AG04450 (cell line): ENCODE results near the gene ZSWIM8. TPM values are rescaled to one million over a fixed set of nuclear protein-coding genes. Genes with fewer than 3 reads are reported as not detected.
"Not testable (repeated sequence)": the region's sequence is repeated elsewhere in the genome, so short reads cannot be mapped to it uniquely, and the experiment has no call there.

Source experiments
- CTCF ChIA-PET: fragments of 300-600, 350-600 bp; formaldehyde crosslinking; extraction: SDS; loops from one replicate; lab custom pipeline; 2022; ENCODE audit warnings: antibody characterized with exemption, inconsistent platforms; lab: Charles Lee
- POLR2A ChIA-PET: fragments of 350-600 bp; formaldehyde crosslinking; extraction: SDS; loops from one replicate; lab custom pipeline; 2021; ENCODE audit warnings: antibody characterized with exemption, inconsistent platforms; lab: Yijun Ruan, JAX
- DNase-seq: peaks from one replicate; pipeline ENCODE4 v3.0.0-alpha.2; 2011; ENCODE audit warnings: low read depth, low spot score
- H3K27ac ChIP-seq: one replicate; pipeline ENCODE4 v1.5.1; 2012; ENCODE audit warnings: low read depth, low read length, control low read depth
- H3K27me3 ChIP-seq: one replicate; pipeline ENCODE4 v1.6.0; 2012; ENCODE audit warnings: low read length; ENCODE audit not compliant: control insufficient read depth, insufficient read depth
- H3K4me3 ChIP-seq: 2 replicates; pipeline ENCODE4 v1.5.1; 2011; ENCODE audit warnings: mild to moderate bottlenecking, low read depth, low read length, control low read depth
- H3K9me3 ChIP-seq: 2 replicates; pipeline ENCODE4 v1.5.1; 2012; ENCODE audit warnings: low read length; ENCODE audit not compliant: control insufficient read depth, insufficient read depth
- polyA minus RNA-seq: library from RNA; depleted of rRNA, polyadenylated mRNA; stranded (reverse); fragments of >200 nt; gene quantifications from 2 replicates; pipeline ENCODE4 v1.2.3, GENCODE V29; 2011; rRNA and poly(A)+ RNA removed
- polyA plus RNA-seq: library from polyadenylated mRNA; depleted of rRNA; stranded (reverse); fragments of >200 nt; gene quantifications from 2 replicates; pipeline ENCODE4 v1.2.3, GENCODE V29; 2011; rRNA removed
- TF ChIP-seq, protein P1 (sequence below): IDR thresholded peaks from 2 replicates; pipeline ENCODE4 v1.5.1; 2011; ENCODE audit warnings: low read depth, low read length, control low read depth, inconsistent platforms

ZSWIM8 gene
- polyA plus RNA-seq (44.2 and 58.3 TPM in 2 replicates), polyA minus RNA-seq (85.9 and 106 TPM in 2 replicates)

GRCh38 chr10:73785211-73785720 is at the start of gene ZSWIM8:
ZSWIM8 (plus strand) TSS chr10:73785606; CDS start chr10:73785879, 273 bp downstream.
- Histone ChIP-seq H3K9me3 (peaks cover 4% of the 10 kb centered on the region; the same call in 1 of the 2 replicates), H3K27me3 (no peaks in the 10 kb centered on the region), H3K27ac (peak within 1 kb of the TSS; percentile 74), H3K4me3 (peak within 1 kb of the TSS; percentile 83)
- DNase-seq: peak; percentile 84
- ChIA-PET POLR2A (interaction anchor here (1.2 to 1.6 kb wide), 2 partner anchors 10 to 13 kb away, joined by 5 to 6 read pairs; a partner anchor contains a TSS), CTCF (no interaction called here)
- TF ChIP-seq, protein P1, sequence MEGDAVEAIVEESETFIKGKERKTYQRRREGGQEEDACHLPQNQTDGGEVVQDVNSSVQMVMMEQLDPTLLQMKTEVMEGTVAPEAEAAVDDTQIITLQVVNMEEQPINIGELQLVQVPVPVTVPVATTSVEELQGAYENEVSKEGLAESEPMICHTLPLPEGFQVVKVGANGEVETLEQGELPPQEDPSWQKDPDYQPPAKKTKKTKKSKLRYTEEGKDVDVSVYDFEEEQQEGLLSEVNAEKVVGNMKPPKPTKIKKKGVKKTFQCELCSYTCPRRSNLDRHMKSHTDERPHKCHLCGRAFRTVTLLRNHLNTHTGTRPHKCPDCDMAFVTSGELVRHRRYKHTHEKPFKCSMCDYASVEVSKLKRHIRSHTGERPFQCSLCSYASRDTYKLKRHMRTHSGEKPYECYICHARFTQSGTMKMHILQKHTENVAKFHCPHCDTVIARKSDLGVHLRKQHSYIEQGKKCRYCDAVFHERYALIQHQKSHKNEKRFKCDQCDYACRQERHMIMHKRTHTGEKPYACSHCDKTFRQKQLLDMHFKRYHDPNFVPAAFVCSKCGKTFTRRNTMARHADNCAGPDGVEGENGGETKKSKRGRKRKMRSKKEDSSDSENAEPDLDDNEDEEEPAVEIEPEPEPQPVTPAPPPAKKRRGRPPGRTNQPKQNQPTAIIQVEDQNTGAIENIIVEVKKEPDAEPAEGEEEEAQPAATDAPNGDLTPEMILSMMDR: 0 out of 2 replicates have a peak, but pooled peaks have one; percentile 5

GRCh38 chr10:73740501-73741254 is 44.7 kb upstream of the ZSWIM8 start:
- not testable (repeated sequence) for DNase-seq

DNA sequence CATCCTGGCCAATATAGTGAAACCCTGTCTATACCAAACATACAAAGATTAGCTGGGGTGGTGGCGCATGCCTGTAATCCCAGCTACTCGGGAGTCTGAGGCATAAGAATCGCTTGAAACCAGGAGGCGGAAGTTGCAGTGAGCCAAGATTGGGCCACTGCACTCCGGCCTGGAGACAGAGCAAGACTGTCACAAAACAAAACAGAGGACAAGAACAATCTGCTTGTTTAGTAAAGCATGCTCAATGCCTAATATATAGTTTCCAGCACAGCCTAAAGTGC is 43.0 kb upstream of the ZSWIM8 start:
- TF ChIP-seq, protein P1: no peak
- Histone ChIP-seq H3K27ac (no peak overlapping the region), H3K27me3 (no peaks in the 10 kb centered on the region), H3K9me3 (no peaks in the 10 kb centered on the region), H3K4me3 (no peak overlapping the region)
- ChIA-PET CTCF (no interaction called here), POLR2A (no interaction called here)
- DNase-seq: no peak

More at GRCh38 chr10:73740501-73741254, 44.7 kb upstream of the ZSWIM8 start:
- H3K27me3 ChIP-seq, H3K27ac ChIP-seq, H3K4me3 ChIP-seq, CTCF ChIA-PET, H3K9me3 ChIP-seq: not testable (repeated sequence)
- POLR2A ChIA-PET: interaction anchor here (0.6 kb wide), 2 partner anchors 114 to 289 kb away, joined by 6 to 7 read pairs; no protein-coding TSS in a partner anchor

DNA sequence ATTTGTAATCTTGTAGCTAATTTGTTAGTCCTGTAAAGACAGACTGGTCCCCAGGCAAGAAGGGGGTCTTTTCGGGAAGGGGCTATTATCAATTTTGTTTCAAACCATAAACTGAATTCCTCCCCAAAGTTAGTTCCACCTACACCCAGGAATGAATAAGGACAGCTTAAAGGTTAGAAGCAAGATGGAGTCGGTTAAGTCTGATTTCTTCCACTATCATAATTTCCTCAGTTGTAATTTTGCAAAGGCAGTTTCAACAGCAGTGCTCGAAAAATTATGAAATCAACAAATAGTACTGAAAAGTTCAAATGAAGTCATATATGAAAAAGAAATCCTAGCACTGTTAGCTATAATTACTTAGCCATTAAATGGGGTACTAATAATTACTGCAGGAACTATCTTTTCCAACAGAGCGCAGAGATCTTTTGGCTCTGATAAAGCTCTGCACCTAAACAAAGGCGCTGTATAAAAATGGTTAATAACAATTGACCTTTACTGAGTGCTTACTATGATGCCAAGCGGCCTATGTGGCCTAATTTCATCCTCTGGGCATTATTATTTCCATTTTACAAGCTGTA is 42.0 kb upstream of the ZSWIM8 start:
- H3K4me3 ChIP-seq: peak overlapping the region; percentile 96
- CTCF ChIA-PET: interaction anchor here (1.4 kb wide), 1 partner anchor 214 kb away, joined by 4 read pairs; no protein-coding TSS in a partner anchor
- no peaks in the 10 kb centered on the region for H3K27me3 ChIP-seq
- no peaks in the 10 kb centered on the region for H3K9me3 ChIP-seq
- TF ChIP-seq, protein P1: no peak
- peak overlapping the region; percentile 96 for H3K27ac ChIP-seq
- POLR2A ChIA-PET: interaction anchor here (1.1 to 2.7 kb wide), 3 partner anchors 13 to 235 kb away, joined by 3 to 27 read pairs (median 14); a partner anchor contains a TSS
- DNase-seq: no peak

DNA sequence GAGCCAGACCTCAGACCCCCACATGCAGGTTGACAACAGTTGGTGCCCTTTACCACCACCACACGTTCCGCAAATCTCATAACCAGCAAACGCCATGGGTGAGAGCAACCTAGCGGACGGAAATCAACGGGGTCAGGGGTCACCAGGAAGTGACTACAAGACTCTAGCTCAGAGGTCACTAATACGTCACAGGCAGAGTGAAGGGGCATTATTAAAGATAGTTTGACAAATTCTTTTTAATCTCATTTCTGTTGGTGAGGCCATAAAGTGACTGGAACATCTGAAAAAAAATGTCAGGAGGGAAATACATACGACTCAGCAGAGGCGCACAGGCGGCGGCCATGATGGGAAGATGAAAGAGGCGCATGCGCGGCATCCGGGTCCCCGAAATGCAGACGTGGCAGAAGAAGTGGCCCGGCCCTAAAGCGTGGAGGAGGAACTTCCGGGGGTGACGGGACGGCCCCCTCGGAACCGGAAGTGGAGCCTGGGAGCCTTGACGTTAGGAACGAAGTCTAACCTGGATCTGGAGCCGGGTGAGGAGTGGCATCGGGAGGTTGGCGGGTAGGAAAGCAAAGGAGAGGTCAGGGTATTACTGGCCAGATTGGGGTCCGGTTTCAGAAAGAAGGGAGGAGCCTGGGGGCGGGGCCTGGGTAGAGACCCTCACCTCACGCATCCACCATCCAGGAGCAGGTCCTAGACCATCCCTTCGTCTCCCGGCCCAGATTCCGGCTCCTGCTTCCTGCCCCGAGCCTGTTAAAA is 41.3 kb upstream of the ZSWIM8 start, which contains the start of gene SEC24C:
Gene SEC24C (plus strand): TSS at position 468 of the 759 bp plus-strand sequence. CDS start 2,461 bp downstream, outside the sequence.
- ChIA-PET CTCF (interaction anchor here (1.4 kb wide), 1 partner anchor 215 kb away, joined by 4 read pairs; no protein-coding TSS in a partner anchor), POLR2A (interaction anchor here (0.6 to 2.7 kb wide), 5 partner anchors 9 to 236 kb away, joined by 3 to 27 read pairs (median 4); a partner anchor contains a TSS)
- Histone ChIP-seq H3K4me3 (peak within 1 kb of the TSS; percentile 96), H3K27me3 (no peaks in the 10 kb centered on the region), H3K27ac (peak within 1 kb of the TSS; percentile 96), H3K9me3 (no peaks in the 10 kb centered on the region)
- TF ChIP-seq, protein P1: no peak
- peak; percentile 90 for DNase-seq
